Measurements from ENCODE around the gene FADS1.

The FADS1 gene

DNA sequence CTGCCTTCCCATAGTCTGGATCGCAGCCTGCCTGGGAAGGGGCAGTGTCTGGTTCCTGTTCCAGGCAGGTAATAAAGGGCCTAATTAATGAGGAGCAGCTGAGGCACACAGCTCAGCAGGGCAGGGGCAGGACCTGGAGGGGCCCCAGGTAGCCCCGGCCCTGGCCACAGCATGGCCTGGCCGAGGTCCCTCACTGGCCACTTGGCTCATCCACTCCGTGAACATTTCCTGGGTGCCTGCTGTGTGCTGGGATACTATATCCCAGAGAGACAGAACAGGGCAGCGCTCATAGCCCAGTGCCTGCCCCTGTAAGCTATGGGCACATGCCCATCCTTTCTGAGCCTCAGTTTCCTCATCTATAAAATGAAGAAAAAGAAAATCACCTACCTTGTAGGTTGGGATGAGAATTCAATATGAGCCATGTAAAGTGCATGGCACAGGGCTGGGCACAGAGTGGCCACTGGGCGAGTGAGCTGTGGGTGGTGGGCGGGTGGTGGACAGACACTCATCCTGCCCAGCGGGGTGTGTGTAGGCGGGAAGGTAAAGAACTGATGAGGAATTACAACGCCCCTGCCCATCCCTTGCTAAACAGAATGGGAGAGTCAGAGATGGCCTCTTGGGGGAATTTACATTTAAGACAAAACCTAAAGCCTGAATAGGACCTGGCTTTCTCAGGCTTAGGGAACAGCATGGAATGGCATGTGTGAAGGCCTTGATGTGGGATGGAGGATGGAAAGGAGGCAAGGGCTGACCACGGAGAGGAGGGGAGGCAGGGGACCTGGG is 55.2 kb downstream of the FADS1 start:
- no peak for TF ChIP-seq CTCF (IDR thresholded peaks at IDR 0.05; ENCODE audit: low read depth, low read length)
- H3K4me3 ChIP-seq (replicated peaks in 1 of 2; ENCODE audit: low read depth in 2 of 2, low read length in 2 of 2): no peak overlapping the region
- no peak for DNase-seq (ENCODE audit: low read depth in 2 of 2)

DNA sequence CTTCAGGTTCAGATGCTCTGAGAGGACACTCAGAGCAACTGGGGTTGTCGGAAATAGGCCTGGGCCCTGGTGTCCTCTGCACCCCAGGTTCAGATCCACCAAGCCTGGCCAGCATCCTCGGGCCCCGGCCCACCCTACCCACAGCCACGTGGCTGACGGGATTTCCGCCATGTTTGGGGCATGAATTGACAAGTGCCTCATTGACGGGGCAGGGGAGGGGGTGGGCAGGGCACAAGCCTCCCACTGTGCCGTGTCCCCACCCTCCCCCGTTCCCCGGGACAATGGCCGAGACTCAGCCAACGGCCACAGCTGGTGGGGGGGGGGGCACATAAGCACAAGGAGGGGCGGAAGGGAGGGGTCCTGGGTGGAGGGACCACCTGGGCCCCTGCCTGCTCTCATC is 55.9 kb downstream of the FADS1 start:
- TF ChIP-seq CTCF (IDR thresholded peaks at IDR 0.05; ENCODE audit: low read depth, low read length): no peak
- no peak overlapping the region for H3K4me3 ChIP-seq (replicated peaks in 1 of 2; ENCODE audit: low read depth in 2 of 2, low read length in 2 of 2)
- DNase-seq (ENCODE audit: low read depth in 2 of 2): no peak

GRCh38 chr11:61757213-61757862 is 59.5 kb downstream of the FADS1 start:
- TF ChIP-seq CTCF (IDR thresholded peaks at IDR 0.05; ENCODE audit: low read depth, low read length): no peak
- no peak overlapping the region for H3K4me3 ChIP-seq (replicated peaks in 1 of 2; ENCODE audit: low read depth in 2 of 2, low read length in 2 of 2)
- no peak for DNase-seq (ENCODE audit: low read depth in 2 of 2)

DNA sequence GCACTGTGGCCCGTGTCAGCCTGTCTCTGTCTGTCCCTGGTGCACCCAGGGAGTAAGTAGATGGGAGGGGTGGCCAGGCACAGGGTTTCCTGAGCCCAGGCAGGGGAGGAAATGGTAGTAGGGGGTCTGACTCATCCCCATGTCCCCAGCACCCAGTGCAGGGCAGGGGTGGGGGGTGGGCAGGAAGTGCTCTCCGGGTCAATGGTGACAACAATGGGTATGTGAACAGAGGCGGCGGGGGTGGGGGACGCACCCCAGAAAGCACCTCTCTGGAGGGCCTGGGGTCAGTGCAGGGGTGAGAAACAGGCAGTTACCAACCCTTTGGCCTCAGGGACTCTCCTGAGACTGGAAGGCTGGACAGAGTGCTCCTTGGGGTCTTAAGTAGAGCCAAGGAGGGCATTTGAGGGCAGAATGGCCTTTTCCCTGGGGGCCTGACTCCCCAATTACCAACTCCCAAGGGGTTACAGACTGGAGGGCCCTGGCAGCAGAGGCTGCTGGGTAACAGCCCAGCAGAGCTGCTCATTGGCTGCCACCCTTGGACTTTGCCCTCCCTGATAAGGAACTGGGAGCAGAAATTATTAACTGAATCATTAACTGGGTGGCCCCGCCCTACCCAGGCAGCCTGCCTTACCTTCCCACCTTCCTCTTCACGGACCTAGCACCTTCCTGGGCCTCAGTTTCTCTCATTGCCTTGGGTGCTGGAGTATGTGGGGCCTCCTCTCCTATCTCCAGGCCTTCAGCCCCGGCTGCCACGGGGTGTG is 60.2 kb downstream of the FADS1 start:
- peak; percentile 46 to 54 for DNase-seq (ENCODE audit: low read depth in 2 of 2)
- TF ChIP-seq CTCF (IDR thresholded peaks at IDR 0.05; ENCODE audit: low read depth, low read length): no peak
- H3K4me3 ChIP-seq (replicated peaks in 1 of 2; ENCODE audit: low read depth in 2 of 2, low read length in 2 of 2): no peak overlapping the region

GRCh38 chr11:61756147-61756451 is 60.7 kb downstream of the FADS1 start:
- no peak for TF ChIP-seq CTCF (IDR thresholded peaks at IDR 0.05; ENCODE audit: low read depth, low read length)
- no peak overlapping the region for H3K4me3 ChIP-seq (replicated peaks in 1 of 2; ENCODE audit: low read depth in 2 of 2, low read length in 2 of 2)
- no peak for DNase-seq (ENCODE audit: low read depth in 2 of 2)

GRCh38 chr11:61754534-61755482 is 62.0 kb downstream of the FADS1 start:
- no peak for TF ChIP-seq CTCF (IDR thresholded peaks at IDR 0.05; ENCODE audit: low read depth, low read length)
- peak overlapping the region in 1 of 2 donors; percentile 15 for H3K4me3 ChIP-seq (replicated peaks in 1 of 2; ENCODE audit: low read depth in 2 of 2, low read length in 2 of 2)
- DNase-seq (ENCODE audit: low read depth in 2 of 2): peak in 1 of 2 donors; percentile 78
